HG03139 (cell line): Measurements from ENCODE around the gene ZNF343.

ENCODE experiments used
- ATAC-seq: cut with Tn5 transposase; IDR thresholded peaks from one replicate; pipeline ENCODE4 v1.9.1; 2021; ENCODE audit not compliant: unreplicated experiment

Gene ZNF343

DNA sequence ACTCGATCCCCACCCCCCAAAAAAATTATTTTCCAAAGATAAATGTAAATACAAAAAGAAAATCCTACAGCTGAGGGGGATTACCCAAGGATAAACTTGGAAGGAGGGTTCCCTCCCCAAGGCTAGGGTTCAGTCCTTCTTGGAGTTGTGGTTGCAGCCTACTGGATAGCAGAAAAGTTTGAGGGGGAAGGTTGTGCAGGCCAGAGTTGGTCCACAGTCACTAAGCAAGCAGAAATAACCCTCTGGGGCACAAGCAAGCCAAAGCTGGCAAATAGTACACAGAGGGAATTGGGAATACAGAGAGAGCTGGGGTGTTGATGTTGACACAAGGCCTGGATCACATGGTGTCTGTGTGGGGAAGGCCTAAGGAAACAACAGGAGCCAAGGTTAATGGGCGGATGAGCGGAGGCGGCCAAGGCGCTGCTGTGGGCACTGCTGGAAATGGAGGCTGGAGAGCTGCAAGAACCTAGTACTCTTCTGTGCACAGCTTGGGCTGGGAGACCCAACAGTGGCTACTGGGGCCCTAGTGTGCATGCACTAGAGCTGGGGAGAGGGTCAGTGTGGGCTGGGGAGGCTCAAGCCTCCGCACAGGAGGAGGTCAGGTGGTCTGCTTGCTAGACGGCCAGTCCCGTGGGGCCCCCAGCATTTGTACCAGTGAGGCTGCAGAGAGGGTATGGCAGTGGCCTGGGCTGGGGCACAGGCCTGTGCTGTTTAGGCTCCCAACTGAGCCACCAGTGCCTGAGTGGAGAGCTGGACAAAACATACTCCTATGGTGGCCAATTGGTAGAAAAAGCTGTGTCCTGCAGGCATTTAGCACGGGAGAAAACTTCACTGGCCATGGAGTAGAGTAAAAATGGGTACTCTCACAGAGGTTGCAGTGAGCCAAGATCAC lies 32.6 kb downstream of the ZNF343 start:
- ATAC-seq, result no peak

DNA sequence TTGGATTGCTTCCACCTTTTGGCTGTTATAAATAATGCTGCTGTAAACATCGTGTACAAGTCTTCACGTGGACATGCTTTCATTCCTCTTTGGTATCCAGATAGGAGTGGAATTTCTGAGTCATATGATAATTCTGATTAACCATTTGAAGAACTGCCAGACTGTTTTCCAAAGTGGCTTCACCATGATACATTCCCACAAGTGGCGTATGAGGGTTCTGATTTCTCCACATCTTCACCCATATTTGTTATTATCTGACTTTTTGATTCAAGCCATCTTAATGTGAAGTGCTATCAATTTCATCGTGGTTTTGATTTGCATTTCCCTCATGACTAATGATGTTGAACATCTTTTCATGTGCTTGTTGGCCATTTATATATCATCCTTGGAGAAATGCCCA lies 35.2 kb downstream of the ZNF343 start:
- no peak for ATAC-seq

DNA sequence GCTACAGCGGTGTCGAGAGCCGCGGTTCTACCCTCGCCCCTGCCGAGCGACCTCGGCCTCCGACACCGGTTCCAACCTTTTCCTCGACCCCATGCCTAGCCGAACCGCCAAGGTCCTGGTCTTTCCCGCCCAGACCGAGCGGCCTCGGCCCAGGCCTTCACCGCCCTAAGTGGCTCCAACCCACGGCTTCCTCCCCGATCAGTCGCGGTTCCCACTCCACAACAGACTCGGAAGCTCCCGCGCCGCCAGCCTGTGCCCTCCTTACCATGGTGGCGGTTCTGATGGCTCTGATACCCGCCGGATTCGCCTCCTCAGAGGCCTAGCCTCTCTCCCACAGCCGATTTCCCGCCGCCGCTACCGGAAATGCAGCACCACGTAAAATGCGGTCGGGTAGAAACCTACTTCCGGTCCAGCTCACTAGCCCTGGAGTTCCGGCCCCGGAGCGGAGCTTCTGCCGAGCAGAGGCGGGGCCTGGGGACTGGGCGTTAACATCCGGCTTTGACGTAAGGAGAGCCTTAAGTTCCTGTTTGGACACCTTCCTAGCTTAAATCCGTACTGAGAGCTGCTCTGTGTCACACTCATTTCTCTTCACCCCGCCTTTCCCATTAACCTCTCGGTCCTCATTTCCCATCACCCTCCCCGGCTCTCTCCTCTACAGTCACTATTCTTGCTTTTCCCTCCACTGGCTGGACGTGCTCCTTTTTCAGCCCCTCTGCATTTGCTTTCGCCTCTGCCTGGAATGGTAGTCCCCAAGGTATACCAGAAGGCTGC lies 38.1 kb downstream of the ZNF343 start, which contains the start of gene SNRPB:
Gene SNRPB, minus strand, starts transcription at position 367 of the 771 bp plus-strand sequence. Its CDS starts 99 bp downstream, at position 268.
- peak; percentile 97 for ATAC-seq

DNA sequence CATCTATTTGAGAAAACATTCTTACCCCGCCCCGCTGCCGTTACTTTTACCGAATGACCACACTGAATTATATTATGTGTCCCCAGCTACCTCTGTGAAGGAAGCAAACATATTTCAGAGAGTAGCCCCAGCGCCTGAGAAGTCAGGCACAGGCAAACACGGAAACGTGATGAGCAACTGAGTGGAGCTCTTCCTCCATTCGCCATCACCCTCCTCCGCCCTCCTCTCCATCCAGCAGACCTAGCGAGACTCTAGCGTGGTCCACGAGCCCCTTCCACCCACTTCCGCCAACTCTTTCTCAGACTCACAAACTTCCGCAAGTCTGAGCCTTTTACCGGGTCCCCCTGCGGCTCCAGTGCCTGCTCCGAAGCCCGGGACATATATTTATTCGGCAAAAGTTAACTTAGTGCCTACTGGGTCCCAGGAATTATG lies 38.7 kb downstream of the ZNF343 start:
- ATAC-seq, result no peak

DNA sequence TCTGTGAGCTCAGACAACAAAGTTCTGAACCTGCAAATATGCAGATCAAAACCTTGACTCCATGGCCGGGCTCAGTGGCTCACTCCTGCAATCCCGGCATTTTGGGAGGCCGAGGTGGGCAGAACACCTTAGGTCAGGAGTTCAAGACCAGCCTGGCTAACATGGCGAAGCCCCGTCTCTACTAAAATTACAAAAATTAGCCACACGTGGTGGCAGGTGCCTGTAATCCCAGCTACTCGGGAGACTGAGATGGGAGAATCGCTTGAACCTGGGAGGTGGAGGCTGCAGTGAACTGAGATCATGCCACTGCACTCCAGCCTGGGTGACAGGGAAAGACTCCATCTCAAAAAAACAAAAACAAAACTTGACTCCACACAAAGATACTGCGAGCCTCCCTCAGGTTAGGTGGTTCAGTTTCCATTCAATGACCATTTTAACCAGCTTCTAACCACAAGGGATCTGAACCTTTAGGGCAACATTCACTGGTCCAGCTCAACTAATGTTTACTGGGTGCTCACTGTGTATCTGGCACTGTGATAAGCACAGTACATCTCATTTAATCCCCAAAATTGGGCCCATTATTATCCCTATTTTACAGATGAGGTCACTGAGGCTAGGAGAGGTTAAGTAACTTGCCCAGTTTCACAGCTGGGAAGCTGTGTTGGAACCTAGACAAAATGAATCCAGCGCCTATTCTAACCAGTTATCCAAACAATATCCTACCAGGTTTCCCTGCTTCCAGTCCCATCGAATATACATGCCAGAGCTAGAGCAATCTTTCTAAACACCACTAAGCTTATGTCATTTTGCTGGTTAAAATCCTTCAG lies 39.9 kb downstream of the ZNF343 start:
- no peak for ATAC-seq

DNA sequence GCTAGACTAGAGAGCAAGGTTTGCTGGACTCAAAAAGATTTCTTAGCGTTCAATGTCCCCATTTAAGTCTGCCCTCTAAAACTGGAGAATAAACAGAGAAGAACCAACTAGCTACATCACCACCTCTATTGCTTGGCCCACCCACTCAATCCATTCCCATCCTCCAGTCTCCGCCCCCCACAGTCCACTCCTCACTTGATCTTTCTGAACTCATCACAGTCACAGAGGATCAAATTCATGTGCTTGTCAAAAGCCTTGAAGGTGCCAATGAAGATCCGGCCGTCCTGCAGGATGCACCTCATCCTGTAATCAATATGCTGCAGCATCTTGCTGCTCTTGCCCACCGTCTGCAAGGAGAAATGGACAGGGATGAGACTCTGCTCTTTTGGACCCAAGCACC lies 41.3 kb downstream of the ZNF343 start:
- no peak for ATAC-seq

DNA sequence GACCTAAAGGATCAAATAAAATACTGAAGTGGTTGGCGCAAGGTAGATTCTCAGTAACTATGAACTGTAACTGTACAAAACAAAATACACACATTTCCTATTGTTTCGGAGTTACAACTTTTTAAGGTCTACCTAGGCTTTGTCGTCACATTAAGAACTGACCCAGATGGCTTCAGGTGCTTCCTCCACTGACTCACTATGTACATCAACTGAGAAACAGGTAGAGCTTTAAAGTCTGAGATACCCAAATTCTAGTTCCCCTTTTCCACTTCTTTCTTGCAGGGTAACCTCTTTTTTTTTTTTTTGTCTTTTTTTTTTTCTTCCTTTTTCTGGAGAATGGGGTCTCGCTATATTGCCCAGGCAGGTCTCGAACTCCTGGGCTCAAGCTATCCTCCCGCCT lies 43.6 kb downstream of the ZNF343 start:
- no peak for ATAC-seq

DNA sequence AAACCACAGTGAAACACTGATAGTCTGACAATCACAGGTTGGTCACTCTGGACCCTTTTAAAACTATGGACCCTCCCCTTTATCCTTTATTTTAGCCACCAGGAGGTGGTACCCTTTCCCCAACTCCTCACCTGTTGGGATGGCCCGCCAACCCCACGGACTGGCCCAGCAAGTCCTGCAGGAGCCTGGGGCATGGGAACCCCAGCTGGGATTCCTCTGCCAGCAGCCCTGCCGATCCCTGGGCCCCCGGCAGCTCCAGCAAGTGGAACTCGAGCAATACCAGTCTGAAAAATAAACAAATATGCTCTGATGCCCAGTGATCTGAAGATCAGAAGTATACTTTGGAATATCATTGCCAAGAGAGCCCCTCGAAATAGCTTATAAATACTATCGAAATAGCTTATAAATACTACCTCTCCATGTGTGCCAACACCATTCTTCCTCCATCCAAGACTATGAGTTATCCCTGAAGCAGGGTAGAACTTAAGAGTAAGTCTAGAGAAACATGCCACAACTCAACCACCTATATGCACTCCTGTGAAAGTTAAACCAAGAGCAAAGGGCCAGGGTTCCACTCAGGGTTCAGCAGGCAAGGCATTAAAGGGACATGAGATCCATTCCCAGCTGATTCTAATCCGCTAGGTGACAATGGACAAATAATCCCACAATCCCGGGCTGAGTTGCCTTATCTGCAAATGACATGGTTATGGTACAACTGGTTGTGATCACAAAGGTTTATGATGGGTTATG lies 44.9 kb downstream of the ZNF343 start:
- ATAC-seq, result no peak

DNA sequence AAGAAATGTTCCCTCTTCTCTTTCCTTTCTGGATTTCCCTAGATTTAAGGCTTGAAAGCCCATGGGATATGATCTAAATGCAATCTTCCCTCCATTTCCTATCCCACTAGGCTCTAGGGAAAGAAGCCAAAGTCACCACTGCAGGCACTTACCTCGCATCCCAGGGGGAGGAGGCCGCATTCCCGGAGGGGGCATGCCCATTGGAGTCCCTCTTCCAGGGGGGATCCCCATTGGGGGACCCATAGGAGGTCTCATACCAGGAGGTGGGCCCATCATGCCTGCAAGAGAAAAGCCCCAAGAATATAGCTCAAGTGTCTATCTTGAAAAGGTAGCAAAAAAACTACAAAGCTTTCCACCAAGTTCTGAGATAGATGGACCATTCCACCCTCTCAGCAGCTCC lies 46.2 kb downstream of the ZNF343 start:
- ATAC-seq, result no peak

DNA sequence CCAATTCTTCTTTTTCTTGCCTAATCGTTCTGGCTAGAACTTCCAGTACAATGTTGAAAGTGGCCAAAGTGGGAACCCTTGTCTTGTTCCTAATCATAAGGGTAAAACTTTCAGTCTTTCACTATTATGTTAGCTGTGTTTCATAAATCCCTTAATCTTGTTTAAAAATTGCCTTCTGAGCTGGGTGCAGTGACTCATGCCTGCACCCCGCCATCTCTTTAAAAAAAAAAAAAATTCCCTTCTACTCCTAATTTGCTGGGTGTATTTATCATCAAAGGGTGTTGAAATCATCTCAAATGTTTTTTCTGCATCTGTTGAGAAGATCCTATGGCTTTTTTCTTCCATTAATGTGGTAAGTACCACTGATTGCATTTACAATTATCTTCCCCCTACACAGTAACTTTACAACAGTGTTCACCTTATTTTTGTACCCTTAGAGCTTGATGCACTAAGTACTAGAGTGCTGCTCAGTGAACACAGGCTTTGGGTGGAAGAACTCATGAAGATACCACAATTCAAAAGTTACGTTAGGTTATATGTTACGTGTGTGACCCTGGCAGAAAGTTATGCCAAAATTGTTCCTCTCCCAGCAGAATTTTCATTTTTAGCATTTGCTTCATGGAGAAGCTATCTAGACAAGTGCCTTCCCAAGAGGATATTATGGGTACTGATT lies 47.8 kb downstream of the ZNF343 start:
- ATAC-seq, result no peak

DNA sequence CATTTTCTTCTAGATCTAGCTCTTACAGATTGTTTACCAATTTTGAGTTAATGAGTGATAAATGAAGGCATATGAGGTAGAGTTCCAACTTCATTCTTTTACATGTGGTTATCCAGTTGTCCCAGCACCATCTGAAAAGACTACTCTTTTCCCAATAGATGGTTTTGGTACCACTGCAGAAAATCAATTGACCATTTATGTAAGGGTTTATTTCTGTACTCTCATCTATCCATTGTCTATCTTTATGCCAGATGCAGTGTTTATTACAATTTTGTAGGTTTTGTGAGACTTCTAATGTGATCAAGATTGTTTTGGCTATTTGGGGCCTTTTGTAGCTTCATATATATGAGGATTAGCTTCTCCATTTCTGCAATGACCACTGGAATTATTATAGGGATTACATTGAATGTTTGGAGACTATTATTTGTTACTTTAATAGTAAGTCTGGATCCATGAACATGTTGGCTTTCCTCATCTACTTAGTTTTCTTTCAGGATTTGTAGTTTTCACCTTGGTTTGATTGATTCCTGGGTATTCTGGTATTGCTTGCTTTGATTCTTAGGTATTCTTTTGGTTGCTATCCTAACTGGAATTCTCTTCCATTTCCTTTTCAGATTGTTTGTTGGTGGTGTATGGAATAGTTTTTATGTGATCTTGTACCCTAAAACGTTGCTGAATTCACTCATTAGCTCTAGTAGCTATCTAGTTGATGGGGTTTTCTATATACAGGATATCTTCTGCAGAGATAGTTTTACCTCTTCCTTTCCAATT lies 48.5 kb downstream of the ZNF343 start:
- ATAC-seq, result no peak

DNA sequence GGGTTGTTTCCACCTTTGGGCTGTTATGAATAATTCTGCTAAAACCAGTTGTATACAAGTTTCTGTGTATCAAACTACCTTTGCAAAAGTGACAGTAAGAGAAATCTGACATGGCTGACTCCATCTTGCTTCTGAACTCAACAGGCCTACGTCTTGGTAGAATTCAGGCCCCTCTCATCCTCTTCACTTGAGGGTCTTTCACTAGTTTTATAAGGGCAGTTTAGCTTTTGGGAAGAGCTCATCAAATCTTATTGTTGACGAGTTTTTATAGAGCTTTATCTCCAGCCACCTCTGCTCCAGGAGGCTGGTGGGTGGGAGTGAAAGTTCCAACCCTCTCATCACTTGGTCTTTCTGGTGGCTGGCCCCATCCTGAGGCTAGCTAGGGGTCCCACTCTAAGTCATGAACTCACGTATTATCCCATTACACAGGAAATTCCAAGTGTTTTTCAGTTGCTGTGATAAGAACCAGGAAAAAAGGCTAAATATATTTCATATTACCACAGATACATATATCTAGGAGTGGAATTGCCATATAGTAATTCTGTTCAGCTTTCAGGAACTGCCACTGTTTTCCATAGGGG lies 49.7 kb downstream of the ZNF343 start:
- ATAC-seq, result no peak

DNA sequence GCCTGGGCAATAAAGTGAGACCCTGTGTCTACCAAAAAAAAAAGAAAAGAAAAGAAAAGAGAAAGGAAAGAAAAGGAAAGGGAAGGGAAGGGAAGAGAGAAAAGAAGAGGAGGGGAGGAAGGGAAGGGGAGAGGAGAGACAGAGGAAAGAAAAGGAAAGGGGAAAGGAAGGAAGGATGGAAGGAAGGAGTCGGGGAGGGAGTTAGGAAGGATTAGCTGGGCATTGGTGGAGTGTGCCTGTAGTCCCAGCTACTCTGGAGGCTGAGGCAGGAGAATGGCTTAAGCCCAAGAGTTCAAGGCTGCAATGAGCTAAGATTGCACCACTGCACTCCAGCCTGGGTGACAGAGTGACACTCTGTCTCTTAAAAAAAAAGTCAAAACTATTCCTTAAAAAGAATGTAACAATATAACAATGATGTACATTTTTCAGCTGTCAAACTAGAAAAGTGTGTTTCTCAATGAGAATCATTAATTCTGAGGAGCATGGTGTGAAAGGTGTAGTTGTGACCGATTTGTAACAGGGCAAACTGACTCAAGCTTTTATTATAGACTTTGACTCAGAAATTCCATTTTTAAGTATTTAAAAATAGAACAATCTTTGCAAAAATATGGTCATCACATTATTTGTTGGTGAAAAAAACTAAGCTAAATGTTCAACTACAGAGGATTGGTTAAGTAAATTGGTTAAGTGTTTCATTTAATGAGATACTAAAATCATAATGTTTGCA lies 52.8 kb downstream of the ZNF343 start:
- ATAC-seq, result no peak

DNA sequence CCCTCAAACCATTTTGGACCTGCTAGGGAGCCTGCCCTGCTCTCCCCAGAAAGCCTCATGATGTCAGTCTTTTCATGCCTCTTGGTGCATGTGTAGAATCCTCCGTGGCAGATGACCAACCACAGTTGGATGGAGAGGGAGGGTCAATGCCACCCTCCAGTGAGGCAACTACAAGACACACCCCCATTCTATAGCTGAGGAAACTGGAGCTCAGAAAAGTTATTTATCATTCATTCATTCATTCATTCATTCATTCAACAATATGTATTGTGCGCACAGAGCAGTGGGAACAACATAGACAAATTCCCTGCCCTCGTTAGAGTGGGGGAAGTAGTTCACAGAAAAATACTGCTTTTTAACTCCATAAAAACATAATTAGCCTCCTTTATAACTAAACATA lies 54.9 kb downstream of the ZNF343 start:
- ATAC-seq, result no peak

DNA sequence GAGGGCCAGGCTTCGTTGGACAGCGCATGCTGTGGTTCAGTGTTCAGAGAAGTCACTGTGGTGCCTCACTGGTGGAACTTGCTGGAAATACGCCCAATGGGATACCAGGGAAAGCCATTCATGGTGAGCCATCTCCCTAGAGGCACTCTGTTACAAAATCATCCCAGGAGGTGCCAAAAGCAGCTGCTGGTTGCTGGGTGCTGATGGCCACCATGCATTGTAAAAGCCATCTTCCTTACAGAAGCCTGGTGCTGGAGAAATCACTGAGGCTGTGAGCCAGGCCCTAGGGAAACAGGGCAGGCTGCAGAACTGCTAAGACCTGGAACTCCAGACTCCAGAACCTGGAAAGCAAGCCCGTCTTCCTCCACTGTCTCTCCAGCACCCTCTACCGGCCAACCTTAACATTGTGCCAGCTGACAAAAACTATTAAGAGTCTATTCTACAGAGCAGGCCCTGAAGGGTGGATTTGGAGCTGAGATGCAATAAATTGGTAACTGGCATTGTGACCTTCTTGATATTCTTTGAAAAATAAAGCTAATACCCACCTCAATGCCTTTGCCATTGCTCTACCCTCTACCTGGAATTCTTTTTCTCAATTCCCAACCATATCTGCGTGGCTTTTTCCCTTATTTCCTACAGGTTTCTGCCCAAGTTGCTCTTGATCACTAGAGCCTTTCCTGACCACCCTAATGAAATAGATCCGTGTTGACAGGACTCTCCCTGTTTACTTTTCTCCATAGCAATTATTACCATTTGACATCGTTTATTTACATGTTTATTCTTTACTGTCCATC lies 56.6 kb downstream of the ZNF343 start:
- ATAC-seq, result no peak

DNA sequence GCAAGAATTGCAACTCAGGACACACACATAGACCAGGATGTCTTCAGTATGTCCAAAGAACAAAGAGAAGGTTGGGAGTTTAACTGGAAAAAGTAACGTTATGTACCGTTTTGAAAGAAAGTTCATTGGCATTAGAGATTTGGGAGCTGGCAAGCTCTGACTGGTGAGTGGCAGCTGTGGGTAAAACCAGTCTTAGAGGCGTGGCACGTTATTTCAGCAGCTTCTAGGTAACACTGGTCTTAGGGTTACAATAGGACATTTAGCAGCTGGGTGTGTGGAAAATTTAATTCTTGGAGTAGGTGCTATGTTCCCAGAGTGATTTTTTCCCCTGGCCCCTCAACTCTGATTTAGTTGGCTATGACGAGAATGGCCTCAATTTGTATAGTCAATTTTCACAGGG lies 57.3 kb downstream of the ZNF343 start:
- ATAC-seq, result no peak

DNA sequence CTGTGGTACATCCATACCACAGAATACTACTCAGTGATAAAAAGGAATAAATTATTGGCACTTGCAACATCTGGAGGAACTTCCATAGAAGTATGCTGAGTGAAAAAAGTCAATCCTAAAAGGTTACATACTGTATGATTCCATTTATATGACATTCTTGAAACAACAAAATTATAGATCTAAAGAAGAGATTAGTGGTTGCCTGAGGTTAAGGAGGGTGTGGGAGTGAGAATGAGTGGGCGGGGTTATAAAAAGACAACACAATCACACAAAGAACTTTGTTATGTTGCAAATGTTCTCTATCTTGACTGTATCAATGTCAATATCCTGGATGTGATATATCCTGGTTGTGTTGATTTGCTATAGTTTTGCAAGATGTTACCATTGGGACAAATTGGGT lies 59.3 kb downstream of the ZNF343 start:
- ATAC-seq, result no peak
